Esophagus muscularis mucosa (tissue), 4 donors: ENCODE measurements around the gene RAB3D. TPM values are rescaled to one million over a fixed set of nuclear protein-coding genes. Genes with fewer than 3 reads are reported as not detected.
A peak's percentile ranks its signal among the peaks of the same experiment; 100 is the strongest.
"Not testable (repeated sequence)": the region's sequence is repeated elsewhere in the genome, so short reads cannot be mapped to it uniquely, and the experiment has no call there.

Source experiments
- DNase-seq: peaks from one replicate; pipeline ENCODE4 v3.0.0-alpha.2; 2017; ENCODE audit errors: extremely low spot score
- H3K27ac ChIP-seq, 4 donors: fragments of 200-600 bp; sonication (generic); replicated peaks in 1 of 4; 1 replicate in 3 of 4; 2 replicates in 1 of 4; pipeline ENCODE4 v1.5.1; 2016 to 2019; ENCODE audit warnings: mild to moderate bottlenecking in 1 of 4
- H3K27me3 ChIP-seq, 4 donors: fragments of 200-600 bp; sonication (generic); one replicate each; pipeline versions ENCODE4 v1.5.1 to v1.6.0; 2016 to 2019
- H3K36me3 ChIP-seq, 4 donors: fragments of 200-600 bp; sonication (generic); one replicate each; pipeline ENCODE4 v1.5.1; 2016 to 2019
- H3K4me1 ChIP-seq, 4 donors: fragments of 200-600 bp; sonication (generic); one replicate each; pipeline ENCODE4 v1.5.1; 2016 to 2019
- H3K4me3 ChIP-seq, 4 donors: fragments of 200-600 bp; sonication (generic); 1 replicate in 2 of 4; 2 replicates in 2 of 4; pipeline ENCODE4 v1.5.1; 2016 to 2019; ENCODE audit warnings: mild to moderate bottlenecking in 4 of 4, moderate library complexity in 1 of 4
- H3K9me3 ChIP-seq, 4 donors: fragments of 200-600 bp; sonication (generic); 1 replicate in 3 of 4; 2 replicates in 1 of 4; pipeline ENCODE4 v1.5.1; 2016 to 2019
- EP300 ChIP-seq: sonication (generic); formaldehyde crosslinking; IDR thresholded peaks from one replicate; pipeline ENCODE4 v1.6.1; 2017; ENCODE audit warnings: antibody characterized with exemption
- POLR2A ChIP-seq: fragments of 450-650 bp; IDR thresholded peaks from one replicate; pipeline ENCODE4 v1.6.1; 2017; ENCODE audit warnings: antibody characterized with exemption, moderate library complexity, mild to moderate bottlenecking, low read depth
- POLR2AphosphoS5 ChIP-seq, 2 donors: sonication (generic); formaldehyde crosslinking; IDR thresholded peaks; one replicate each; pipeline ENCODE4 v1.6.1; 2017; ENCODE audit warnings: antibody characterized with exemption in 2 of 2
- WGBS: methylation state at CpG from one replicate; pipeline ENCODE4 v1.1.5; 2018; 5-methylcytosine and 5-hydroxymethylcytosine counted together
- intact Hi-C: fragments of 100-400 bp; cut with DNase I; formaldehyde crosslinking; loops from one replicate; pipeline ENCODE4 v1.15.1; 2023
- total RNA-seq, 4 donors: library from RNA; depleted of rRNA; stranded (reverse); fragments of >200 nt; gene quantifications; one replicate each; pipeline versions ENCODE4 v1.1.0 to v1.2.1, GENCODE V29; 2016
- TF ChIP-seq, protein P1 (sequence below), 3 experiments: fragments of 200-600 bp in 2 of 3; fragments of 450-650 bp in 1 of 3; sonication (generic) in 2 of 3; IDR thresholded peaks; one replicate each; pipeline ENCODE4 v1.5.1; 2017 to 2019; ENCODE audit warnings: antibody characterized with exemption in 3 of 3, mild to moderate bottlenecking in 2 of 3, moderate library complexity in 1 of 3

The RAB3D gene
- total RNA-seq, 4 donors from 2014 or later, result 15.1 to 40.3 (median 27.9) TPM

DNA sequence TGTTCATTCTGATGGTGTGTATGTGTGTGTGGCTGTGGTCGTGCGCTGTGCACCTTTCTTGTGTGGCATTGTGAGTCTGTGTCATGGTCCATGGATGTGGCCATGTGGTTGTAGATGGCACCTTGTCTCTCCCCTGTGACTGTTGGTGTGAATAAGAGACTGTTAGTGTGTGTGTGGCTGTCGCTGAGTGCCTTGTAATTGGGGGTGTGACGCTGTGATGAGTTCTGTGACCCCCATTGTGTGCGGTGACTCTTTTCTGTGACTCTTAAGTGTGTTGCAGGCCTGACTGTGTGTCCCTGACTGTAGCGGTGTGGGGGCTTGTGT, 16.6 kb upstream of the RAB3D start:
- peak overlapping the region; percentile 79 to 84 (median 82) for H3K27ac ChIP-seq
- 80% methylated on average over 3 of the region's 6 CpGs for WGBS

DNA sequence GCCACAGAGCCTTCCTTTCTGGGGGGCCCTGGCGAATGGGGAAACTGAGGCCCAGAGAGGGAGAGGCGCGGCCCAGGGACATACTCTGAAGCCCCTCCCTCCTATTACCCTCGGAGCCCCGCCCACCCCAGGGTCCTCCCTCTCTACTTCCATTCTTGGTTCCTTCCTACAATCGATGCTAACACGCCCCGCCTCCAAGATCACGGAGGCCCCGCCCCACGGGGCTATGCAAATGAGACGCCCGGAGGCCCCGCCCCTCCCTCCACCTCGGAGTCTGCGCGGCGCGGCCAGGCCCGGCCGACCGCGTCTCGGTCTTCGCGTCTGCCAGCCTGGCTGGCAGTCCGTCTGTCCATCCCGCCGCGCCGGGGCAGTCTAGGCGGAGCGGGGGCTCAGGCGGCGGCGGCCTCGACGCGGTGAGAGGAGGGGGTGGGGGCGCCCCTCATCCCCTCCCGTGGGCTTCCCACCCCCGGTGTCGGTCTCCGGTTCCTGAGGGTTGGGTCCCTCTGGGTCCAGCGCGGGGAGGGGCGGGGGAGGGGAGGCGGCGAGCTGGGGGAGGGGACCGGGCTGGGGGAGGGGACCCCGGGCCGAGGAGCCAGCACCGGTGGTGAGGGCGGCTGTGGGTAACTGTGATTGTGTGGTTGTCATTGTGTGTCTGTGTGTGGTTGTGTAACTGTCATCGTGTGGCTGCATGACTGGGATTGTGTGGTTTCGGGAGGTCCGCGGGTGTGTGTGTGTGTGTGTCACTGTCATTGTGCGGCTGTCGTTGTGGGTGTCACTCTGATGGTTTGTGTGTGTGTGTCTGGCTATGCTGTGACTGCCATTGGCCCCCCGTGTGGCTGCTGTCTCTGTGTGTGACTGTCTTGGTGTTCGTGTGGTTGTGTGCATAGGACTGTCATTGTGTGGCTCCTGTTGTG, 16.0 kb upstream of the RAB3D start, which contains the start of gene PLPPR2:
Gene PLPPR2 (plus strand): TSS at position 273 of the 914 bp plus-strand sequence. CDS start 2,242 bp downstream, outside the sequence.
- peak; percentile 99 for DNase-seq
- no peaks in the 10 kb centered on the region for H3K9me3 ChIP-seq
- intact Hi-C loops, result no loop called here
- H3K27ac ChIP-seq, result peak within 1 kb of the TSS; percentile 79 to 84 (median 82)
- peaks cover 5 to 28% (median 25%) of the 10 kb centered on the region in 4 donors for H3K4me1 ChIP-seq
- H3K27me3 ChIP-seq, result no peaks in the 10 kb centered on the region
- peak within 1 kb of the TSS; percentile 73 to 83 (median 80) for H3K4me3 ChIP-seq
- TF ChIP-seq POLR2A, result peak; percentile 58
- peak; percentile 80 to 91 for TF ChIP-seq POLR2AphosphoS5 (IDR thresholded peaks at IDR 0.05)
- TF ChIP-seq, protein P1, sequence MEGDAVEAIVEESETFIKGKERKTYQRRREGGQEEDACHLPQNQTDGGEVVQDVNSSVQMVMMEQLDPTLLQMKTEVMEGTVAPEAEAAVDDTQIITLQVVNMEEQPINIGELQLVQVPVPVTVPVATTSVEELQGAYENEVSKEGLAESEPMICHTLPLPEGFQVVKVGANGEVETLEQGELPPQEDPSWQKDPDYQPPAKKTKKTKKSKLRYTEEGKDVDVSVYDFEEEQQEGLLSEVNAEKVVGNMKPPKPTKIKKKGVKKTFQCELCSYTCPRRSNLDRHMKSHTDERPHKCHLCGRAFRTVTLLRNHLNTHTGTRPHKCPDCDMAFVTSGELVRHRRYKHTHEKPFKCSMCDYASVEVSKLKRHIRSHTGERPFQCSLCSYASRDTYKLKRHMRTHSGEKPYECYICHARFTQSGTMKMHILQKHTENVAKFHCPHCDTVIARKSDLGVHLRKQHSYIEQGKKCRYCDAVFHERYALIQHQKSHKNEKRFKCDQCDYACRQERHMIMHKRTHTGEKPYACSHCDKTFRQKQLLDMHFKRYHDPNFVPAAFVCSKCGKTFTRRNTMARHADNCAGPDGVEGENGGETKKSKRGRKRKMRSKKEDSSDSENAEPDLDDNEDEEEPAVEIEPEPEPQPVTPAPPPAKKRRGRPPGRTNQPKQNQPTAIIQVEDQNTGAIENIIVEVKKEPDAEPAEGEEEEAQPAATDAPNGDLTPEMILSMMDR (IDR thresholded peaks at IDR 0.05), result no peak
- TF ChIP-seq EP300, result no peak
- WGBS, result 13% methylated on average over 20 of the region's 62 CpGs
- H3K36me3 ChIP-seq, result peaks cover 6 to 25% (median 19%) of the 10 kb centered on the region in 4 donors

More for the DNA sequence above, 16.6 kb upstream of the RAB3D start:
- DNase-seq, result no peak
- intact Hi-C loops, result no loop called here
- peaks cover 6 to 31% (median 25%) of the 10 kb centered on the region in 4 donors for H3K36me3 ChIP-seq
- H3K9me3 ChIP-seq, result no peaks in the 10 kb centered on the region
- H3K27me3 ChIP-seq, result no peaks in the 10 kb centered on the region
- TF ChIP-seq POLR2A (no peak), EP300 (no peak), POLR2AphosphoS5 (IDR thresholded peaks at IDR 0.05) (no peak)
- TF ChIP-seq, protein P1 (IDR thresholded peaks at IDR 0.05), result no peak
- peaks cover 5 to 28% (median 25%) of the 10 kb centered on the region in 4 donors for H3K4me1 ChIP-seq
- H3K4me3 ChIP-seq, result peak overlapping the region; percentile 73 to 83 (median 80)

DNA sequence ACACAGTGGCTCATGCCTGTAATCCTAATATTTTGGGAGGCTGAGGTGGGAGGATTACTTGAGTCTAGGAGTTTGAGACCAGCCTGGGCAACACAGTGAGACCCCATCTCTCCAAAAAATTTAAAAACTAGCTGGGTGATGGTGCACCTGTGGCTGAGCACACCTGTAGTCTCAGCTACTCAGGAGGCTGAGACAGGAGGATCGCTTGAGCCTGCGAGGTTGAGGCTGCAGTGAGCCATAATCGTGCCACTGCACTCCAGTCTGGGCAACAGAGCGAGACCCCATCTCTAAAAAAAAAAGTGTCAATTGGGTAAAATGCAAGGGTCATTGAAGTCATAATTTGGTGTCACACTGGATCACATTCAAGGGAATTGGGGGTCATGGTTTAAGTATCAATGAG, 14.6 kb upstream of the RAB3D start:
- DNase-seq, H3K27ac ChIP-seq, H3K4me3 ChIP-seq, H3K27me3 ChIP-seq, intact Hi-C loops, H3K9me3 ChIP-seq: not testable (repeated sequence)
- 93% methylated on average over 4 of the region's 4 CpGs for WGBS
- Histone ChIP-seq H3K36me3 (peaks cover 0 to 16% (median 7%) of the 10 kb centered on the region in 4 donors), H3K4me1 (peaks cover 5 to 28% (median 25%) of the 10 kb centered on the region in 4 donors)

DNA sequence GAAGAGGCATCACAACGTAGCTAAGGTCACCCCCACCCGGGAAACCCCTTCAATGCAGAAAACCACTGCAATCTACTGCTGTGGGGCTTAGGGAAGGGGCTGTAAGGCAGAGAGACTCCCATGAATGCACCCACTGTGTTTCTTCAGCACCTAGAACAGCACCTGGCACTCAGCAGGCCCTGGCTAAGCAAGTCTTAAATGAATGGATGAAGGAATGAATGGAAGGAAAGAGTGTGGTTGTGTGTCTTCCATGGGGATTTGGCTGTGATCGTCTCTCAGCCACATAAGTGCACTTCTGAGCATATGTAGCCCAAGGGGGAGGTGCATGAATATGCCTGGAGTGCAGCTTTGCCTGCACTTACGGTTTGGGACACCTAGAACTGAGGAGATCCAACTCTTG, 9.7 kb upstream of the RAB3D start:
- H3K4me3 ChIP-seq, result no peak overlapping the region
- H3K27me3 ChIP-seq, result no peaks in the 10 kb centered on the region
- intact Hi-C loops, result no loop called here
- H3K27ac ChIP-seq, result no peak overlapping the region
- peaks cover 0 to 9% (median 4%) of the 10 kb centered on the region in 4 donors for H3K9me3 ChIP-seq
- DNase-seq, result no peak
- peaks cover 0 to 2% (median 0%) of the 10 kb centered on the region in 4 donors for H3K36me3 ChIP-seq
- H3K4me1 ChIP-seq, result peaks cover 19 to 30% (median 28%) of the 10 kb centered on the region in 4 donors
- 100% methylated on average over 4 of the region's 4 CpGs for WGBS
- TF ChIP-seq, protein P1 (IDR thresholded peaks at IDR 0.05), result no peak
- TF ChIP-seq POLR2AphosphoS5 (IDR thresholded peaks at IDR 0.05), result no peak
- TF ChIP-seq POLR2A, result no peak
- no peak for TF ChIP-seq EP300

DNA sequence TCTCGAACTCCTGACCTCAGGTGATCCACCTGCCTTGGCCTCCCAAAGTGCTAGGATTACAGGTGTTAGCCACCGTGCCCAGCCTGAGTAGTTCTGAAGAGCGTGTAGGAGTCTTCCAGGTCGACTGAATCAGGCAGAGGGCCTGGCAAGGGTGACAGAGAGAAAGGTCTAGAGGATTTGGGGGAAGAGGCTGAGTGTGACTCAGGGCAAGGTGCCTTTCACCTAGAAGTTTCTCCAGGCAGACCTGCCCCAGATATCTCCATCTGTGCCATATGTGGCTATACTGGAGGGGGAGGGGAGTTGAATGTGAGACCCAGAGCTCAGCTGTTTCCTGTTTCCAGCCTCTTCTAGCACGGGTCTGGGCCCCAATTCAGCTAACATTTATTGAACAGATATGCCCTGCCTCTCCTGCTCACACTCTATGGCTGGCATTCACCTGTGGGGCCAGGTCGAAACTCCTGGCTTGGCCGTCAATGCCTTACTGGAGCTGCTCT, 8.1 kb upstream of the RAB3D start:
- peaks cover 0 to 12% (median 9%) of the 10 kb centered on the region in 4 donors for H3K36me3 ChIP-seq
- no peak for DNase-seq

More for the DNA sequence above, 8.1 kb upstream of the RAB3D start:
- peaks cover 0 to 9% (median 4%) of the 10 kb centered on the region in 4 donors for H3K9me3 ChIP-seq
- H3K27ac ChIP-seq, result peak overlapping the region; percentile 88 to 93 (median 90)
- no peak overlapping the region for H3K4me3 ChIP-seq
- 87% methylated on average over 6 of the region's 7 CpGs for WGBS
- TF ChIP-seq POLR2AphosphoS5 (IDR thresholded peaks at IDR 0.05), result no peak
- no peak for TF ChIP-seq POLR2A
- TF ChIP-seq, protein P1 (IDR thresholded peaks at IDR 0.05), result no peak
- no peak for TF ChIP-seq EP300
- H3K27me3 ChIP-seq, result no peaks in the 10 kb centered on the region
- H3K4me1 ChIP-seq, result peaks cover 25 to 46% (median 42%) of the 10 kb centered on the region in 4 donors
- intact Hi-C loops, result no loop called here
